ENCODE data around the gene DTNB. TPM values are rescaled to one million over a fixed set of nuclear protein-coding genes. Genes with fewer than 3 reads are reported as not detected.

Gene DTNB
- total and polyA plus RNA-seq, 8 donors: 10.5 to 70.0 (median 33.7) TPM

DNA sequence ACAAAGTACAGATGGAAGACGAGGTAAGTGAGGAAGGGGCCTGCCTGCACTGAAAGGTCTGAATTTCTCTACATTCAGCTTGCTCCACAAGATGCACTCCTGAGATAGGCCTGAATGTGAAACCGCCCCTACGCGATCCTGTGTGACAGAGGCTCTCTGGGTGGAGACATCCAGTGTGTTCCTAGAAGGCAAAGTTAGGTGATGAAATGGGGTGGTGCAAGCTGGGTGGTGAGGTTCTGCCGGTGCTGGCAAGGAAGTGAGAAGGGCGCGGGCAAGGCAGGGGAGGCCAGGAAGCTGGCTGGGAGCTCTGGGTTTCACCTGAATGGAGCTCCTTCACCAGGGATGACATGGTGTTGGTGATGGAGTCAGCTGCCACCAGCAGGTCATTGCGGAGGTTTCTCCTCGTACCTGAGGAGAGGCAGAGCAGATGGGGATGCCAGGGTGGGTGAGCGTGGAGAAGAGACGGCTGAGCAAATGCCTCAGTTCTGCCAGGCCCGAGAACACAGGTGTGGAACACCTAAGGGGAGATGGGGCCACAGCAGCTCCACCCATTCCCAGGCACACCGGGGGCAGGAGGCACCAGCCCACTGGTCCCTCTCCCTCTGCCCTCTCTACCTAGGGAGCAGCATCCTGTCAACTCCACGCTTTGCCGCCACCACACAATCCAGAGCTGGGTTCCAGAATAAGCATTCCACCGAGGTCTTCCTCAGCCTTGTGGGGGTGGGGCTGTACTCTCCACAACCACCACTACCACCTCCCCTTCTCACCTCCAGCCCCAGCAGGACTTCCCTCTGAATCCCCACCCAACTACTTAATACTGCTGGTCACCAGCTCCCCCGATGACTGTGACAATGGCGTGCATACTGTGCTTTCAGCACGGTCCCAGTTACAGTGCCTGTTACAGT is 286.2 kb downstream of the DTNB start:
- Histone ChIP-seq H3K27me3 (no peaks in the 10 kb centered on the region), H3K36me3 (peaks cover 0 to 30% (median 22%) of the 10 kb centered on the region in 4 donors), H3K9me3 (no peaks in the 10 kb centered on the region), H3K4me1 (no peaks in the 10 kb centered on the region), H3K4me3 (no peak overlapping the region), H3K27ac (no peak overlapping the region)
- no peak for DNase-seq
- no peak for TF ChIP-seq POLR2A (IDR thresholded peaks at IDR 0.05)
- TF ChIP-seq, protein P1, sequence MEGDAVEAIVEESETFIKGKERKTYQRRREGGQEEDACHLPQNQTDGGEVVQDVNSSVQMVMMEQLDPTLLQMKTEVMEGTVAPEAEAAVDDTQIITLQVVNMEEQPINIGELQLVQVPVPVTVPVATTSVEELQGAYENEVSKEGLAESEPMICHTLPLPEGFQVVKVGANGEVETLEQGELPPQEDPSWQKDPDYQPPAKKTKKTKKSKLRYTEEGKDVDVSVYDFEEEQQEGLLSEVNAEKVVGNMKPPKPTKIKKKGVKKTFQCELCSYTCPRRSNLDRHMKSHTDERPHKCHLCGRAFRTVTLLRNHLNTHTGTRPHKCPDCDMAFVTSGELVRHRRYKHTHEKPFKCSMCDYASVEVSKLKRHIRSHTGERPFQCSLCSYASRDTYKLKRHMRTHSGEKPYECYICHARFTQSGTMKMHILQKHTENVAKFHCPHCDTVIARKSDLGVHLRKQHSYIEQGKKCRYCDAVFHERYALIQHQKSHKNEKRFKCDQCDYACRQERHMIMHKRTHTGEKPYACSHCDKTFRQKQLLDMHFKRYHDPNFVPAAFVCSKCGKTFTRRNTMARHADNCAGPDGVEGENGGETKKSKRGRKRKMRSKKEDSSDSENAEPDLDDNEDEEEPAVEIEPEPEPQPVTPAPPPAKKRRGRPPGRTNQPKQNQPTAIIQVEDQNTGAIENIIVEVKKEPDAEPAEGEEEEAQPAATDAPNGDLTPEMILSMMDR (IDR thresholded peaks at IDR 0.05): no peak
- TF ChIP-seq EP300 (IDR thresholded peaks at IDR 0.05): no peak
- no peak for TF ChIP-seq POLR2AphosphoS5 (IDR thresholded peaks at IDR 0.05)
- 88 to 94% (median 91%) methylated on average over 19 of the region's 19 CpGs for WGBS, 5 donors
- intact Hi-C loops (cut with DNase I; ENCODE audit: low total_unique reads): no loop called here

DNA sequence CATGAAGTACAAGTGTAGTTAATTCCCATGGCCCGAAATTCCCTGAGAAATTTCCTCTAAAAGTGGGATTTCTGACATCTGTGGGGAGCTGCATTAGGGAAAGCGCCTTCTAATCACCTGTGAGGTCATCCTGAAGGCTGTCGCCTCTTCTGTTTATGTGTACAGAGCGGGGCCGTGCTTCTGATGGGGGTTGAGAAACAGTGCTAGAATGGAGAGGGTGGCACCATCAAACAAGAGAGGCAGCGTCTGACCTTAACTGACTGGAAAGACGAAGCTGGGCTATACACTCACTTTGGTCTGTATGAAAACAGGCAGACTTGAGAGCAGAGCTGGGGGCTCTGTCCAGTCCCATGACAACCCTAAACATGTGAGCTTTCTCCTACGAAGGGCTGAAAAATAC is 287.5 kb downstream of the DTNB start:
- no peak for DNase-seq
- no peaks in the 10 kb centered on the region for H3K27me3 ChIP-seq

DNA sequence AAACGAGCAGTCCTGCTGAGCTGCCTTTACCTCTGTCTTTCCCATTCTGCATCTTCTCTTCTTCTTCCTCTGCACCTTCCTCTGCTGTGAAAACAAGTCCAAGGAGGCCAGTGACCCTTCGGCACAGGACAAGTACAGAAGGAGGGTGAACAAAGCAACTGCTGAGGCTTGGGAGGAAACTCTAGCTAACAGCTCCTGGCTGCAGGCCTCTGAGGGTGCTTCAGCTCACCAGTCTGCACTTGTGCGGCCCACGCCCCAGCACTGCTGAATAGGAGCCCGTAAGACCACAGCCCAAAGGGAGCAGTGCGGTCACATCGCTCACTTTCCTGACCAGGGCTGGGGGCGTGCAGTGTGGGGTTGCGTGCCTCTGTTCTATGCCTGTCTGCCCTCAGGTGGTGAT is 289.6 kb downstream of the DTNB start:
- no peak overlapping the region for H3K4me3 ChIP-seq
- no peaks in the 10 kb centered on the region for H3K27me3 ChIP-seq
- H3K27ac ChIP-seq: no peak overlapping the region
- H3K9me3 ChIP-seq: no peaks in the 10 kb centered on the region
- peak in 1 of 2 donors; percentile 1 for DNase-seq
- H3K36me3 ChIP-seq: peaks cover 0 to 30% (median 20%) of the 10 kb centered on the region in 4 donors
- TF ChIP-seq EP300 (IDR thresholded peaks at IDR 0.05) (no peak), POLR2AphosphoS5 (IDR thresholded peaks at IDR 0.05) (no peak), POLR2A (IDR thresholded peaks at IDR 0.05) (no peak)
- TF ChIP-seq, protein P1 (IDR thresholded peaks at IDR 0.05): no peak
- intact Hi-C loops (cut with DNase I; ENCODE audit: low total_unique reads): no loop called here
- 95 to 98% (median 96%) methylated on average over 9 of the region's 9 CpGs for WGBS, 5 donors
- H3K4me1 ChIP-seq: peaks cover 0 to 5% (median 0%) of the 10 kb centered on the region in 4 donors

More for the DNA sequence above, 287.5 kb downstream of the DTNB start:
- 76 to 91% (median 90%) methylated on average over 8 of the region's 8 CpGs for WGBS, 5 donors
- no peak for TF ChIP-seq POLR2A (IDR thresholded peaks at IDR 0.05)
- no peak for TF ChIP-seq EP300 (IDR thresholded peaks at IDR 0.05)
- H3K27ac ChIP-seq: no peak overlapping the region
- H3K4me3 ChIP-seq: no peak overlapping the region
- H3K36me3 ChIP-seq: peaks cover 0 to 30% (median 22%) of the 10 kb centered on the region in 4 donors
- H3K9me3 ChIP-seq: no peaks in the 10 kb centered on the region
- intact Hi-C loops (cut with DNase I; ENCODE audit: low total_unique reads): no loop called here
- no peaks in the 10 kb centered on the region for H3K4me1 ChIP-seq

DNA sequence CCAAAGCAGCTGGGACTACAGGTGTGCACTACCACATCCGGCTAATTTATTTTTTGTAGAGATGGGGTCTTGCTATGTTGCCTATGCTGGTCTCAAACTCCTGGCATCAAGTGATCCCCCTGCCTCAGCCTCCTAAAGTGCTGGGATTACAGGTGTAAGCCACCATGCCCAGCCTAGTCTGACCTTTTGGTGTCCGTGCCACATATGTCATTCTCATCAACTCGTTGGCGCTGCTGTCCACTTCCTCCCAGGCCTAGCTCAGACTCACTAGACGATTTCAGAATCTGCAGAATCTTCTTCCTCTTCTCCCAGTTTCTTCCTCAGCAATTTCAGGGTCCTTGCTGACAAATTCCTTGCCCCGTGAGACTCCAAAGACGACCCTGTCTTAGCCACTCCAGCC is 291.9 kb downstream of the DTNB start:
- WGBS, 5 donors: 77 to 89% (median 88%) methylated on average over 7 of the region's 7 CpGs
- H3K4me3 ChIP-seq: no peak overlapping the region
- H3K36me3 ChIP-seq: peaks cover 0 to 11% (median 3%) of the 10 kb centered on the region in 4 donors
- intact Hi-C loops (cut with DNase I; ENCODE audit: low total_unique reads): no loop called here
- TF ChIP-seq EP300 (IDR thresholded peaks at IDR 0.05) (no peak), POLR2A (IDR thresholded peaks at IDR 0.05) (no peak), POLR2AphosphoS5 (IDR thresholded peaks at IDR 0.05) (no peak)
- TF ChIP-seq, protein P1 (IDR thresholded peaks at IDR 0.05): no peak
- no peaks in the 10 kb centered on the region for H3K9me3 ChIP-seq
- H3K27me3 ChIP-seq: no peaks in the 10 kb centered on the region
- no peak overlapping the region for H3K27ac ChIP-seq
- peak in 1 of 2 donors; percentile 1 for DNase-seq
- peaks cover 11 to 28% (median 14%) of the 10 kb centered on the region in 4 donors for H3K4me1 ChIP-seq
